ENCODE results near the gene RBMS3.

The RBMS3 gene

DNA sequence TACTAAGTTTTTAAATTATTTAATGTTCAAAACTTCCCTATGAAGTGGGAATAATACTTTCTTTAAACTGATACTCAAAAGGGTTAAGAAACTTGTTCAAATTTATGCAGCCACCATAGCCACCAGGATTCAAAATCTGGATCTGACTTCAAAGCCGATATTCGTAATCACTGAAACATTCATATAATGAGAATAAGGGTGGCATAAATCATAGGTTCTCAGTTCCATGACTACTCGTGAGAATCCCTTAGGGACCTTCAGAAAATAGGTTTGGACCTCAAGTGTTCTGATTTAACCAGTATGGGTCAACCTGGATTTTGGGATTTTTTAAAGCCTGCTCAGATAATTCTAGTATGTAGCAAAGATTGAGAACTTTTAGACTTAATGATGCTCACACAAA, 160.6 kb downstream of the RBMS3 start:
- Histone ChIP-seq H3K4me3 (no peak overlapping the region), H3K27ac (no peak overlapping the region)
- no peak for DNase-seq (ENCODE audit: low spot score)
- TF ChIP-seq, protein P1, sequence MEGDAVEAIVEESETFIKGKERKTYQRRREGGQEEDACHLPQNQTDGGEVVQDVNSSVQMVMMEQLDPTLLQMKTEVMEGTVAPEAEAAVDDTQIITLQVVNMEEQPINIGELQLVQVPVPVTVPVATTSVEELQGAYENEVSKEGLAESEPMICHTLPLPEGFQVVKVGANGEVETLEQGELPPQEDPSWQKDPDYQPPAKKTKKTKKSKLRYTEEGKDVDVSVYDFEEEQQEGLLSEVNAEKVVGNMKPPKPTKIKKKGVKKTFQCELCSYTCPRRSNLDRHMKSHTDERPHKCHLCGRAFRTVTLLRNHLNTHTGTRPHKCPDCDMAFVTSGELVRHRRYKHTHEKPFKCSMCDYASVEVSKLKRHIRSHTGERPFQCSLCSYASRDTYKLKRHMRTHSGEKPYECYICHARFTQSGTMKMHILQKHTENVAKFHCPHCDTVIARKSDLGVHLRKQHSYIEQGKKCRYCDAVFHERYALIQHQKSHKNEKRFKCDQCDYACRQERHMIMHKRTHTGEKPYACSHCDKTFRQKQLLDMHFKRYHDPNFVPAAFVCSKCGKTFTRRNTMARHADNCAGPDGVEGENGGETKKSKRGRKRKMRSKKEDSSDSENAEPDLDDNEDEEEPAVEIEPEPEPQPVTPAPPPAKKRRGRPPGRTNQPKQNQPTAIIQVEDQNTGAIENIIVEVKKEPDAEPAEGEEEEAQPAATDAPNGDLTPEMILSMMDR (IDR thresholded peaks at IDR 0.05) = no peak

DNA sequence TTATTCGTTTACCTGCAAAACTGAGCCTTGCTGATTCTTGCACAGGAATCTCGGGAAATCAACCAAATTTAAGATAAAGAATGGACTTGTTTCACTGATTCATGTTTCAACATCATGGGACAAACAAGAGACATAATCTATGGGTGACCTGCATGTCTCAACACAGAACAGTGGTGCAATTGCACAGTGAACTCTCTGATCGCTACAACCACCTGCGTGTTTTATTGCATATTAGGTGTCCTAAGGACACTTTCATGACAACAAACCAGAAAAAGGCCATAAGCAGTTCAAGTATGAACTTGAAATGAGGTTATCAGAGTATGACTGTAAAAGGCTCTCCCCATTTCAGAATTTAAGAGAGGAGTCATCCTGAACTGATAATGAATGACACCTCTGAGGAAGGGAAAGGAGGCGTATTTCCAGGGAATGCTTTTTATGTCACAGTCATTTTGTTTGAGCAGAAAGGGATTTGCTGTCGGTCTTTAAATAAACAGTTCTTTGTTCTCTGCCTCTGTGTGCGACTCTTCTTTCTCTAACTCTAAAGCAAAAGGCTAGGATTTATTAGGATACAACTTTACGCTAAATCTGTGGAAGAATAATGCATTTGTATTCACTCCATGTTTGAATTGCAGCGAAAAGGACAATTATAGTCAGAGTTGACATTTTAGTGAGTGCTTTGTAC, 167.2 kb downstream of the RBMS3 start:
- Histone ChIP-seq H3K4me3 (no peak overlapping the region), H3K27ac (no peak overlapping the region)
- TF ChIP-seq, protein P1 (IDR thresholded peaks at IDR 0.05) = no peak
- DNase-seq (ENCODE audit: low spot score) = no peak

DNA sequence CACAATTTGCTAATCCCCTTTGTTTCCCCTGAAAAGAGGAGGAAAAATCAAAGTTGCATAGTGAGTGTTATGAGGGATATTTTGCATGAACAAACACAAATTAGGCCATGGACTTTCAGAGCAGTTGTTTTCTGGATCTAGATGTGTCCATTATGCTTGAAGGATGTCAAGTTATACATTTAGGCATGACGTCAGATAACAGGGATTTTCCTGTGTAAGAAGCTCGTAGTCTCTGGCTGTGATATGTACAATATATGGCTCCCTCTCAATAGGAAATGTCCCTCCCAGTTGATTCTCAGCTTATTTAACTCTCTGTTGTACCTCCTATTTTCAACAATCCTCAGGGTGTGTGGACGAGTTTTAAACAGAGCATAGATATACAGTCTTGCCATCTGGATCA, 171.0 kb downstream of the RBMS3 start:
- no peak for DNase-seq (ENCODE audit: low spot score)
- H3K27ac ChIP-seq = no peak overlapping the region
- TF ChIP-seq, protein P1 (IDR thresholded peaks at IDR 0.05) = no peak
- no peak overlapping the region for H3K4me3 ChIP-seq

DNA sequence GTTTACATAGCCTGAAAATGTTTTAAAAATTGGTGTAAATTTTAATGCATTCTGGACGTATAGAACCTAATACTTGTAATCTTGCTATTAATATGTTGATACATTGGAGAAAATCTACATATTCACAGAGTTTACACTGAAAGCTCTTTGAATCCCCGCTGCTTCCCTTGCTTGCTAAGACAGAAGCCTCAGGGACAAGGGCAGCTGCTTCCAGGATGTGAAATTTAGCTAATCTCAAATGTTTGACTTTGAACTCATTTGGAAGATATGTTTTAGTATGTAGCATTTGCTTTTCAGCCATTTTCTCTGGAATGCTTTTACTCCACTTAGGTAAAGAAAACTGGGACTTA, 172.0 kb downstream of the RBMS3 start:
- Histone ChIP-seq H3K4me3 (peak overlapping the region; percentile 29), H3K27ac (peak overlapping the region; percentile 12 to 66)
- DNase-seq (ENCODE audit: low spot score) = no peak
- TF ChIP-seq, protein P1 (IDR thresholded peaks at IDR 0.05) = no peak

DNA sequence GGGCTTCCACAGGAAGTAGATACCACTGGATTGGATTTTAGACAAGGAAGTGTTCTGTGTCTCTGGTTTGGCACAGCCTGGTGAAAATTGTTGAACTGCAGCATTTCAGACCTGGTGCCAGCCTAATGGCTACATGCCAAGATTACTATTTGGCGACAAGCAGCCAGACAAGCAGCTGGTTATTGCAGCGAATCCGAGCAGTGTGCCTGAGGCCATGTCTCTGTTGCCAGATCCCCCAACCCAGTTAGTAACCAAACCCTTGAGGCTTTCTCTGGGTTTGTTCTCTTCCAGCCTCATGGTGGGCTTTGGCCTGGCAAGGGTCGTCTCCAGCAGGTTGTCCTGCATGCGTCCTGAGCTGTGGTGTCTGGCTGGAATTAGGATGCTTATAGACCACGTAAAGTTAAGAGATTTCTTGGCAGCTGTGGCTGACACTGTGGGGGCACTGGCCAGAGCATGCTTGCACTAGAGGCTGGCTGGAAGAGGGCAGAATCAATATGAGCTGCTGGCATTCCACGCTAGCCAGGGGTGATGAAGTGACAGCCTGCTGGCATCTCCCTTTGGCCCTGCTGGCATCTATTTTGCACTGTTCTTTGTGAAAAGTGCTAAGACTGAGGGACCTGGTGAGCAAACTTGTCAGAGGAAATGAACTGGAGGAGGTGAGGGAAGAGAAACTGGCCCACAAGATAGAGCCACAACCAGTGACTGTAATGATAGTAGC, 172.6 kb downstream of the RBMS3 start:
- Histone ChIP-seq H3K27ac (peak overlapping the region; percentile 12 to 66), H3K4me3 (peak overlapping the region; percentile 29)
- TF ChIP-seq, protein P1 (IDR thresholded peaks at IDR 0.05) = no peak
- no peak for DNase-seq (ENCODE audit: low spot score)

DNA sequence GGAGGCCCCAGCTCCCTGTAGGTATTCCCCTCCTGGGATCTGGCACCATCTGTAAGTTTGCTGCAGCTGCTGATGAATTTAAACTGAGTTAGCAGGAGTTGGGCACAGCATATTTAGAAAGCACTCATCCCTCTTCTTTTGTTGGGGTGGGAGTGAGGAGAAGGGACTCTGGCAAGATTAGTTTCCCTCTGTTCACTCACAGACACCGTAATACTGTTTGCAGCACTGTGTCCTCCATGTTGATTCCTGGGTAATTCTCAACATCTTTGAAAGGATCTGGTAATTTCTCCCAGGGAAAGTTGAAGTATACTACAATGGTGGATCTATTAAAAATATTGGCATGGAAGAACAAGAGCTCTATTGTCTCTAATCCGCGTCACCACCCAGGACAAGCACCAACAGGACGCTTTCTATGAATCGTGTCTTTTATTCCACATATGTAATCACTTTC, 173.3 kb downstream of the RBMS3 start:
- TF ChIP-seq, protein P1 (IDR thresholded peaks at IDR 0.05) = no peak
- Histone ChIP-seq H3K4me3 (no peak overlapping the region), H3K27ac (peak overlapping the region in 1 of 2 donors; percentile 66)
- no peak for DNase-seq (ENCODE audit: low spot score)

DNA sequence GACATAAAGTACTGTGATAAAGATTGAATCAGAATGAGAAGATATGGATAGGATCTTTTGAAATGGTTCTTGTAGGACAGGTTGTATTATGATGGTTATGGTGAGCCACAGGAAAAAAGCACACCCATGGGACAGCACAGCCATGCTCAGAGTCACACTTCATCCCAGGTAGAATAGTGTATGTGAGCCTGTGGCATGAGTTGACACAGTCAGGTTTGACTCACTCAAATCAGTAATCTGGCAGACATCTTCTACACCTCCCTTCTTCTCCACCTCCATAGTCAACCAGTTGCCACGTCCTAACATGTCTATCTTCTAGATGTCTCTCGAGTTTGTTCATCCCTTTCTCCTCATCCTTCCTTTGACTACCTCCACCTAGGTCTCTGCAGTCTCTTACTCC, 176.0 kb downstream of the RBMS3 start:
- TF ChIP-seq, protein P1 (IDR thresholded peaks at IDR 0.05) = no peak
- Histone ChIP-seq H3K27ac (no peak overlapping the region), H3K4me3 (no peak overlapping the region)
- DNase-seq (ENCODE audit: low spot score) = no peak

Data from coronary artery (tissue), 2 donors.